B cell (primary cell): ENCODE measurements around the gene ABCA2. TPM values are rescaled to one million over a fixed set of nuclear protein-coding genes. Genes with fewer than 3 reads are reported as not detected.

Experiments used
- ATAC-seq: fragments of 200-7000 bp; cut with Tn5 transposase; one replicate; pipeline ENCODE4 v1.10.0; 2021; ENCODE audit warnings: low read depth, mild to moderate bottlenecking, moderate number of reproducible peaks, moderate library complexity
- CTCF ChIA-PET: fragments of 350-600 bp; sonication (Branson Sonifier 250); formaldehyde crosslinking; loops from one replicate; lab custom pipeline; 2021; ENCODE audit warnings: antibody characterized with exemption, inconsistent platforms; lab: Charles Lee
- POLR2A ChIA-PET: fragments of 350-600 bp; sonication (Branson Sonifier 250); formaldehyde crosslinking; loops from one replicate; lab custom pipeline; 2021; ENCODE audit warnings: antibody characterized with exemption; lab: Charles Lee
- DNase-seq: peaks from one replicate; pipeline ENCODE4 v3.0.0; 2013
- H2AFZ ChIP-seq: 2 replicates; pipeline ENCODE4 v1.6.1; 2012; ENCODE audit warnings: mild to moderate bottlenecking, low read depth, low read length; ENCODE audit not compliant: insufficient read depth, poor library complexity, severe bottlenecking
- H3K27ac ChIP-seq, 2 donors: 1 replicate in 1 of 2; 2 replicates in 1 of 2; pipeline ENCODE4 v1.5.1; 2012 to 2013; ENCODE audit warnings: low read length in 2 of 2, mild to moderate bottlenecking in 2 of 2, moderate library complexity in 1 of 2
- H3K27me3 ChIP-seq, 4 experiments: fragments of 200-600 bp in 1 of 4; sonication (generic) in 1 of 4; replicated peaks in 1 of 4; 1 replicate in 2 of 4; 2 replicates in 2 of 4; pipeline versions ENCODE4 v1.6.1 to v1.7.0; 2013 to 2016; ENCODE audit warnings: low read length in 3 of 4, mild to moderate bottlenecking in 2 of 4, mixed read lengths in 1 of 4, moderate library complexity in 1 of 4; ENCODE audit not compliant: insufficient read depth in 4 of 4, control insufficient read depth in 3 of 4; ENCODE audit errors: control extremely low read depth in 1 of 4
- H3K36me3 ChIP-seq, 2 experiments: replicated peaks in 1 of 2; 1 replicate in 1 of 2; 2 replicates in 1 of 2; pipeline versions ENCODE4 v1.6.1 to v1.7.1; 2013; ENCODE audit warnings: low read length in 1 of 2; ENCODE audit not compliant: insufficient read depth in 2 of 2, control insufficient read depth in 1 of 2; ENCODE audit errors: control extremely low read depth in 1 of 2, extremely low read depth in 1 of 2
- H3K4me1 ChIP-seq, 2 donors: fragments of 200-600 bp in 1 of 2; sonication (generic) in 1 of 2; 1 replicate in 1 of 2; 2 replicates in 1 of 2; pipeline versions ENCODE4 v1.5.1 to v1.6.1; 2013 to 2017; ENCODE audit warnings: low read length in 2 of 2; ENCODE audit not compliant: control insufficient read depth in 2 of 2, insufficient read depth in 2 of 2
- H3K4me2 ChIP-seq: replicated peaks from 2 replicates; pipeline ENCODE3; 2012; ENCODE audit warnings: mild to moderate bottlenecking, low read depth, low read length; ENCODE audit not compliant: poor library complexity, severe bottlenecking
- H3K4me3 ChIP-seq, 5 experiments: fragments of 200-600 bp in 1 of 5; sonication (generic) in 1 of 5; 1 replicate in 3 of 5; 2 replicates in 2 of 5; pipeline versions ENCODE4 v1.5.1 to v1.7.0; 2011 to 2016; ENCODE audit warnings: low read length in 4 of 5, mild to moderate bottlenecking in 4 of 5, low read depth in 2 of 5, control low read depth in 1 of 5, moderate library complexity in 1 of 5; ENCODE audit not compliant: insufficient read depth in 1 of 5; ENCODE audit errors: control extremely low read depth in 1 of 5, extremely low read depth in 1 of 5
- H3K79me2 ChIP-seq: fragments of 200-600 bp; sonication (generic); one replicate; pipeline ENCODE4 v1.6.0; 2016; ENCODE audit warnings: low read length; ENCODE audit not compliant: control insufficient read depth, insufficient read depth
- H3K9ac ChIP-seq: fragments of 200-600 bp; sonication (generic); 2 replicates; pipeline ENCODE4 v1.6.1; 2017; ENCODE audit warnings: mild to moderate bottlenecking, low read length, moderate library complexity
- H3K9me3 ChIP-seq, 3 donors: one replicate each; pipeline versions ENCODE4 v1.6.1 to v1.7.1; 2013; ENCODE audit warnings: low read length in 2 of 3; ENCODE audit not compliant: control insufficient read depth in 2 of 3, insufficient read depth in 1 of 3; ENCODE audit errors: control extremely low read depth in 1 of 3
- H4K20me1 ChIP-seq: 2 replicates; pipeline ENCODE4 v1.6.0; 2012; ENCODE audit warnings: mild to moderate bottlenecking, low read length; ENCODE audit not compliant: insufficient read depth, control insufficient read depth, poor library complexity, severe bottlenecking
- H3K27ac Mint-ChIP-seq: one replicate; pipeline ENCODE4 v1.8.0; 2021; ENCODE audit warnings: mixed read lengths
- H3K27me3 Mint-ChIP-seq: one replicate; pipeline ENCODE4 v1.8.0; 2021; ENCODE audit warnings: mixed read lengths
- H3K4me1 Mint-ChIP-seq: one replicate; pipeline ENCODE4 v1.8.0; 2021; ENCODE audit warnings: mixed read lengths
- H3K4me3 Mint-ChIP-seq: one replicate; pipeline ENCODE4 v1.8.0; 2021; ENCODE audit warnings: mixed read lengths
- H3K9me3 Mint-ChIP-seq: one replicate; pipeline ENCODE4 v1.8.0; 2022; ENCODE audit warnings: mixed read lengths; ENCODE audit not compliant: insufficient read depth
- EZH2 ChIP-seq: IDR thresholded peaks from 2 replicates; pipeline ENCODE4 v1.6.1; 2012; ENCODE audit warnings: borderline replicate concordance, low read depth, mild to moderate bottlenecking, moderate library complexity, low read length; ENCODE audit not compliant: insufficient read depth, poor library complexity, severe bottlenecking
- WGBS: methylation state at CpG from one replicate; pipeline ENCODE4 v1.1.5; 2013; ENCODE audit warnings: missing lambda C conversion rate; ENCODE audit not compliant: insufficient coverage; 5-methylcytosine and 5-hydroxymethylcytosine counted together
- intact Hi-C: fragments of 100-400 bp; cut with micrococcal nuclease; formaldehyde crosslinking; loops from one replicate; pipeline ENCODE4 v1.10.0; 2022
- polyA plus RNA-seq: library from polyadenylated mRNA; depleted of rRNA; stranded (reverse); fragments of >200 nt; gene quantifications from 2 replicates; pipeline ENCODE4 v1.2.3, GENCODE V29; 2012
- total RNA-seq, 2 donors: library from RNA; stranded (reverse); fragments of 120-200 nt in 1 of 2; gene quantifications; 1 replicate in 1 of 2; 2 replicates in 1 of 2; pipeline versions ENCODE4 v1.2.3 to v1.2.4, GENCODE V29; 2013 to 2022
- TF ChIP-seq, protein P1 (sequence below): fragments of 200-600 bp; IDR thresholded peaks from one replicate; pipeline ENCODE4 v1.8.0; 2022; ENCODE audit warnings: antibody characterized with exemption, mild to moderate bottlenecking

ABCA2 gene
- total and polyA plus RNA-seq, 2 donors (not counting 1 experiment from before 2014, with no cell fraction given) = 30.7 to 61.1 TPM

- Histone ChIP-seq H3K9me3 (peaks cover 0 to 11% (median 0%) of the 10 kb centered on the region in 3 donors), H3K4me1 (peaks cover 68 to 77% of the 10 kb centered on the region in 2 donors), H4K20me1 (peaks cover 8% of the 10 kb centered on the region), H3K27ac (peak within 1 kb of the TSS; percentile 46 to 71), H3K4me3 (peak within 1 kb of the TSS; percentile 13 to 77 (median 64)), H3K9ac (peak within 1 kb of the TSS; percentile 70), H2AFZ (peak within 1 kb of the TSS; percentile 47), H3K79me2 (peaks cover 12% of the 10 kb centered on the region), H3K27me3 (peaks cover 0 to 4% (median 0%) of the 10 kb centered on the region in 4 experiments), H3K36me3 (no peaks in the 10 kb centered on the region), H3K4me2 (peak within 1 kb of the TSS; percentile 100)
- peak; percentile 50 for ATAC-seq
- H3K4me1 Mint-ChIP-seq = peaks cover 63% of the 10 kb centered on the region
- H3K27me3 Mint-ChIP-seq = no peaks in the 10 kb centered on the region
- intact Hi-C loops = loop anchor here (2.0 to 5.0 kb wide), 2 partner anchors 40 to 183 kb away; partner anchors contain the start of genes PHPT1 and SAPCD2
- TF ChIP-seq, protein P1, sequence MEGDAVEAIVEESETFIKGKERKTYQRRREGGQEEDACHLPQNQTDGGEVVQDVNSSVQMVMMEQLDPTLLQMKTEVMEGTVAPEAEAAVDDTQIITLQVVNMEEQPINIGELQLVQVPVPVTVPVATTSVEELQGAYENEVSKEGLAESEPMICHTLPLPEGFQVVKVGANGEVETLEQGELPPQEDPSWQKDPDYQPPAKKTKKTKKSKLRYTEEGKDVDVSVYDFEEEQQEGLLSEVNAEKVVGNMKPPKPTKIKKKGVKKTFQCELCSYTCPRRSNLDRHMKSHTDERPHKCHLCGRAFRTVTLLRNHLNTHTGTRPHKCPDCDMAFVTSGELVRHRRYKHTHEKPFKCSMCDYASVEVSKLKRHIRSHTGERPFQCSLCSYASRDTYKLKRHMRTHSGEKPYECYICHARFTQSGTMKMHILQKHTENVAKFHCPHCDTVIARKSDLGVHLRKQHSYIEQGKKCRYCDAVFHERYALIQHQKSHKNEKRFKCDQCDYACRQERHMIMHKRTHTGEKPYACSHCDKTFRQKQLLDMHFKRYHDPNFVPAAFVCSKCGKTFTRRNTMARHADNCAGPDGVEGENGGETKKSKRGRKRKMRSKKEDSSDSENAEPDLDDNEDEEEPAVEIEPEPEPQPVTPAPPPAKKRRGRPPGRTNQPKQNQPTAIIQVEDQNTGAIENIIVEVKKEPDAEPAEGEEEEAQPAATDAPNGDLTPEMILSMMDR = peak; percentile 16
- TF ChIP-seq EZH2 = no peak
- peak within 1 kb of the TSS; percentile 90 for H3K4me3 Mint-ChIP-seq
- CTCF ChIA-PET = interaction anchor here (0.6 to 4.4 kb wide), 15 partner anchors 15 to 271 kb away, joined by 3 to 49 read pairs (median 4); partner anchors contain the start of genes AJM1, NPDC1, PAXX and TMEM141
- 3% methylated on average over 14 of the region's 16 CpGs for WGBS
- H3K27ac Mint-ChIP-seq = peak within 1 kb of the TSS; percentile 95
- H3K9me3 Mint-ChIP-seq = no peaks in the 10 kb centered on the region
- DNase-seq = peak; percentile 74
- POLR2A ChIA-PET = interaction anchor here (0.7 to 1.6 kb wide), 5 partner anchors 11 to 98 kb away, joined by 3 to 9 read pairs (median 4); partner anchors contain the start of genes PAXX and SAPCD2
These were observed 4.0 kb upstream of the ABCA2 start, which contains the start of gene FUT7 for GRCh38 chr9:137031904-137032640. FUT7 (minus strand) TSS chr9:137032088; CDS start chr9:137031991, 97 bp downstream.
